CD8-positive, alpha-beta memory T cell (primary cell): Measurements from ENCODE around the gene MCF2L. TPM values are rescaled to one million over a fixed set of nuclear protein-coding genes. Genes with fewer than 3 reads are reported as not detected.

Experiments
- CTCF ChIA-PET: fragments of 350-600 bp; sonication (Branson Sonifier 250); formaldehyde crosslinking; loops from one replicate; lab custom pipeline; 2021; ENCODE audit warnings: antibody characterized with exemption; lab: Charles Lee
- POLR2A ChIA-PET: fragments of 350-600 bp; sonication (Branson Sonifier 250); formaldehyde crosslinking; loops from one replicate; lab custom pipeline; 2021; ENCODE audit warnings: antibody characterized with exemption; lab: Charles Lee
- DNase-seq, 5 donors: peaks; one replicate each; pipeline versions ENCODE4 v3.0.0 to v3.0.0-alpha.2; 2020 to 2022; ENCODE audit warnings: mixed read lengths in 1 of 5
- H3K27ac ChIP-seq: one replicate; pipeline ENCODE4 v1.7.0; 2013; ENCODE audit warnings: low read depth, mild to moderate bottlenecking, low read length, moderate library complexity
- H3K27me3 ChIP-seq: 2 replicates; pipeline ENCODE4 v1.7.0; 2013; ENCODE audit warnings: low read length, mild to moderate bottlenecking; ENCODE audit not compliant: insufficient read depth, poor library complexity, severe bottlenecking
- H3K36me3 ChIP-seq: 2 replicates; pipeline ENCODE4 v1.7.0; 2013; ENCODE audit warnings: mild to moderate bottlenecking, low read length, moderate library complexity; ENCODE audit not compliant: insufficient read depth
- H3K4me1 ChIP-seq: 2 replicates; pipeline ENCODE4 v1.7.0; 2013; ENCODE audit warnings: mild to moderate bottlenecking, low read length, moderate library complexity; ENCODE audit not compliant: insufficient read depth
- H3K4me3 ChIP-seq: 2 replicates; pipeline ENCODE4 v1.7.0; 2013; ENCODE audit warnings: mild to moderate bottlenecking, low read length
- H3K9me3 ChIP-seq: 2 replicates; pipeline ENCODE4 v1.7.0; 2013; ENCODE audit warnings: mild to moderate bottlenecking, low read length
- H3K27ac Mint-ChIP-seq, 8 donors: one replicate each; pipeline ENCODE4 v1.8.0; 2020 to 2021; ENCODE audit warnings: mixed read lengths in 8 of 8, mild to moderate bottlenecking in 6 of 8, inconsistent platforms in 3 of 8, moderate library complexity in 3 of 8
- H3K27me3 Mint-ChIP-seq, 2 donors: one replicate each; pipeline ENCODE4 v1.8.0; 2020 to 2021; ENCODE audit warnings: mixed read lengths in 2 of 2, mild to moderate bottlenecking in 1 of 2, moderate library complexity in 1 of 2
- H3K36me3 Mint-ChIP-seq, 3 donors: one replicate each; pipeline ENCODE4 v1.8.0; 2020 to 2021; ENCODE audit warnings: mixed read lengths in 3 of 3, inconsistent platforms in 1 of 3, mild to moderate bottlenecking in 1 of 3
- H3K4me1 Mint-ChIP-seq, 3 donors: one replicate each; pipeline ENCODE4 v1.8.0; 2020 to 2021; ENCODE audit warnings: mixed read lengths in 3 of 3, inconsistent platforms in 1 of 3, mild to moderate bottlenecking in 1 of 3
- H3K4me3 Mint-ChIP-seq, 7 donors: one replicate each; pipeline ENCODE4 v1.8.0; 2020 to 2021; ENCODE audit warnings: mixed read lengths in 7 of 7, mild to moderate bottlenecking in 6 of 7, moderate library complexity in 4 of 7, inconsistent platforms in 2 of 7
- H3K9me3 Mint-ChIP-seq, 5 donors: one replicate each; pipeline ENCODE4 v1.8.0; 2020 to 2022; ENCODE audit warnings: mixed read lengths in 5 of 5, mild to moderate bottlenecking in 3 of 5, moderate library complexity in 2 of 5, inconsistent platforms in 1 of 5
- polyA plus RNA-seq: library from polyadenylated mRNA; unstranded; fragments of 300-500 nt; fragmentation: Illumina TruSeq; gene quantifications from one replicate; pipeline ENCODE4 v1.2.3, GENCODE V29; 2021
- total RNA-seq, 2 experiments: library from RNA; stranded (reverse); gene quantifications; one replicate each; pipeline ENCODE4 v1.2.3, GENCODE V29; 2021

Gene MCF2L
- total and polyA plus RNA-seq, 3 experiments from 2014 or later, result 2.5 to 9.6 (median 9.1) TPM

DNA sequence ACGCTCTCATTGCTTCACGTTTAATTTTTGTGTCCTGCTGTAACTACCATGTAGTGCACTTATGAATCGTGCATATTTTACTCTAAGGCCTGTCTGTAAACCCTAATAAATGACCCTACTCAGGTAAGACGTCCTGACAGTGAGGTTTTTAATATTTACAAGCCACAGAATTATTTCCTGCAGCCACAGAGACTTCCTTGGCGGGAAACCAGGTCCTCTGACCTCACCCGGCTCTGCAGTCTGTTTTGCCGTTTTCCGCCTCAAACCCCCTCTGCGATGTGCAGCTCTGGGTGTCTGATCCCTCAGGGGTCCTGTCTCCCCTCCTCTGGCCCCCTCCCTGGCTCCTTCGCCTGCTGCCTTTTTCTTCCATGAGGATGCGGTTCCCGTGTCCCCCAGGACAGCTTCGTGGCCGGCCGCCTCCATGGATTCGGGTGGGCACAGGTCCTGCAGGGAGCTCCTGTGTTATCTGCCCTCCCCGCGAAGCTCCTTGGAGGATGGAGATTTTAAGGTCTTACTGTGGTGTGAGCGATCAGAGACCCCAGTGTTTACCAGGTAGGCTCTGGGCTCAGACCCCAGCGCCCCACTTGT is 66.3 kb downstream of the MCF2L start:
- Mint-ChIP-seq H3K27ac (peak overlapping the region in 1 of 8 donors; percentile 63), H3K4me1 (peaks cover 0 to 2% (median 0%) of the 10 kb centered on the region in 3 donors), H3K4me3 (no peak overlapping the region), H3K36me3 (peaks cover 0 to 2% (median 0%) of the 10 kb centered on the region in 3 donors), H3K9me3 (no peaks in the 10 kb centered on the region), H3K27me3 (peaks cover 0 to 2% of the 10 kb centered on the region in 2 donors)
- Histone ChIP-seq H3K27ac (no peak overlapping the region), H3K4me3 (no peak overlapping the region), H3K9me3 (no peaks in the 10 kb centered on the region), H3K36me3 (no peaks in the 10 kb centered on the region), H3K4me1 (no peaks in the 10 kb centered on the region), H3K27me3 (no peaks in the 10 kb centered on the region)
- POLR2A ChIA-PET, result no interaction called here
- CTCF ChIA-PET, result no interaction called here
- no peak for DNase-seq

DNA sequence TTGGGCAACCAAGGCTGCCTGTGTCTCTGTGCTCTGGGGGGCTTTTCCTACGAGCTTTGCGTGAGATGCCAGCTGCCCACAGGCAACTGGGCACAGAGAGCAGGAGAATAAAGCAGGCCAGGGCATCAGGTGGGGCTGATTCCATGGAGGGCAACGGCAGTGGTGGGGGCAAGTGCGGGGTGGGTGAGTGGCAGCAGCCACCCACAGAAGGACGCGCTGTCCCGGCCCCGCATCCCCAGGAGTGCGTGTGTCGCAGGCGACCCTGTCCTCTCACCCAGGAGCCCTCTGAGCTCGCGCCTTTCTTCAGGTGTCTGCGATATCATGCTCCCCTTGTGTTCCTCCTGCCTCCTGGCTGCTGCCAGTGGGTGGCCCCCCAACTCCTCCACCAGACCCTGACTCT is 67.4 kb downstream of the MCF2L start:
- H3K36me3 ChIP-seq, result no peaks in the 10 kb centered on the region
- POLR2A ChIA-PET, result no interaction called here

DNA sequence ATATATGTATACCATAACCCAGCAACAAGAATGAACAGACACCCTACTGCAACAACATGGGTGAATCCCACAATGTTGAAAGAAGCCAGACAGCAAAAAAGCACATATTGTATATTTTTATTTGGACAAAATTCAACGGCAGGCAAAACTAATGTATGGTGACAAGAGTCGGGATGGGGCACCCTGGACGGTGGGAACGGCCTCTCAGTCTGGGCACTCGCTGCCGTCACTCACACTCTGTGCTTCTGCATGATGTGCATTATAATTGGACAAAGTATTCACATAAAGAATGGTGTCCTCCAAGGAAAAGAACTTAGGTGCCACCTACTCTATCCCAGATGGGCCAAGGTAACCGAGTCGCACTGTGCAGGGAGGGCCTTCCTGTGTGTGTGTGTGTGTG is 71.0 kb downstream of the MCF2L start:
- peak overlapping the region in 1 of 8 donors; percentile 36 for H3K27ac Mint-ChIP-seq
- H3K27me3 Mint-ChIP-seq, result no peaks in the 10 kb centered on the region
- peaks cover 0 to 5% (median 0%) of the 10 kb centered on the region in 3 donors for H3K4me1 Mint-ChIP-seq
- Histone ChIP-seq H3K4me3 (no peak overlapping the region), H3K36me3 (no peaks in the 10 kb centered on the region), H3K4me1 (no peaks in the 10 kb centered on the region), H3K27me3 (no peaks in the 10 kb centered on the region), H3K9me3 (no peaks in the 10 kb centered on the region), H3K27ac (no peak overlapping the region)
- CTCF ChIA-PET, result no interaction called here
- no peaks in the 10 kb centered on the region for H3K9me3 Mint-ChIP-seq
- POLR2A ChIA-PET, result no interaction called here
- H3K36me3 Mint-ChIP-seq, result peaks cover 0 to 5% (median 0%) of the 10 kb centered on the region in 3 donors
- no peak for DNase-seq
- no peak overlapping the region for H3K4me3 Mint-ChIP-seq

More for the DNA sequence above, 67.4 kb downstream of the MCF2L start:
- no peak for DNase-seq
- Histone ChIP-seq H3K27me3 (no peaks in the 10 kb centered on the region), H3K4me1 (no peaks in the 10 kb centered on the region), H3K9me3 (no peaks in the 10 kb centered on the region), H3K27ac (no peak overlapping the region), H3K4me3 (no peak overlapping the region)
- peaks cover 0 to 2% (median 0%) of the 10 kb centered on the region in 3 donors for H3K36me3 Mint-ChIP-seq
- no peaks in the 10 kb centered on the region for H3K27me3 Mint-ChIP-seq
- H3K4me3 Mint-ChIP-seq, result no peak overlapping the region
- no peaks in the 10 kb centered on the region for H3K9me3 Mint-ChIP-seq
- peaks cover 0 to under 1% (median 0%) of the 10 kb centered on the region in 3 donors for H3K4me1 Mint-ChIP-seq
- CTCF ChIA-PET, result no interaction called here
- no peak overlapping the region for H3K27ac Mint-ChIP-seq

- no peak overlapping the region for H3K27ac Mint-ChIP-seq
- Histone ChIP-seq H3K36me3 (no peaks in the 10 kb centered on the region), H3K4me1 (no peaks in the 10 kb centered on the region), H3K27ac (no peak overlapping the region), H3K9me3 (no peaks in the 10 kb centered on the region), H3K4me3 (no peak overlapping the region), H3K27me3 (no peaks in the 10 kb centered on the region)
- no peaks in the 10 kb centered on the region for H3K9me3 Mint-ChIP-seq
- ChIA-PET CTCF (interaction anchor here (1.8 kb wide), 1 partner anchor 11 kb away, joined by 4 read pairs; no protein-coding TSS in a partner anchor), POLR2A (no interaction called here)
- no peak for DNase-seq
- peaks cover 0 to 5% (median 0%) of the 10 kb centered on the region in 3 donors for H3K4me1 Mint-ChIP-seq
- H3K36me3 Mint-ChIP-seq, result peaks cover 0 to 11% (median 4%) of the 10 kb centered on the region in 3 donors
- no peaks in the 10 kb centered on the region for H3K27me3 Mint-ChIP-seq
- no peak overlapping the region for H3K4me3 Mint-ChIP-seq
Observed at GRCh38 chr13:113040597-113041292, 71.7 kb downstream of the MCF2L start.

- Mint-ChIP-seq H3K4me1 (peaks cover 0 to 5% (median 0%) of the 10 kb centered on the region in 3 donors), H3K27ac (no peak overlapping the region), H3K4me3 (no peak overlapping the region), H3K27me3 (no peaks in the 10 kb centered on the region), H3K36me3 (peaks cover 0 to 17% (median 5%) of the 10 kb centered on the region in 3 donors), H3K9me3 (no peaks in the 10 kb centered on the region)
- Histone ChIP-seq H3K4me3 (no peak overlapping the region), H3K36me3 (no peaks in the 10 kb centered on the region), H3K27me3 (no peaks in the 10 kb centered on the region), H3K27ac (no peak overlapping the region), H3K9me3 (no peaks in the 10 kb centered on the region), H3K4me1 (no peaks in the 10 kb centered on the region)
- DNase-seq, result no peak
- ChIA-PET CTCF (interaction anchor here (1.0 to 1.8 kb wide), 2 partner anchors 12 to 13 kb away, joined by 3 to 4 read pairs; no protein-coding TSS in a partner anchor), POLR2A (no interaction called here)
Observed at GRCh38 chr13:113041293-113041690, 72.3 kb downstream of the MCF2L start.

GRCh38 chr13:113041896-113042295 is 72.9 kb downstream of the MCF2L start:
- Mint-ChIP-seq H3K36me3 (peaks cover 5 to 23% (median 10%) of the 10 kb centered on the region in 3 donors), H3K27me3 (no peaks in the 10 kb centered on the region), H3K27ac (peak overlapping the region in 1 of 8 donors; percentile 29), H3K9me3 (no peaks in the 10 kb centered on the region), H3K4me1 (peaks cover 0 to 5% (median 0%) of the 10 kb centered on the region in 3 donors), H3K4me3 (no peak overlapping the region)
- Histone ChIP-seq H3K4me1 (no peaks in the 10 kb centered on the region), H3K4me3 (no peak overlapping the region), H3K27ac (no peak overlapping the region), H3K27me3 (no peaks in the 10 kb centered on the region), H3K36me3 (no peaks in the 10 kb centered on the region), H3K9me3 (no peaks in the 10 kb centered on the region)
- ChIA-PET CTCF (interaction anchor here (1.0 to 1.8 kb wide), 2 partner anchors 12 to 13 kb away, joined by 3 to 4 read pairs; no protein-coding TSS in a partner anchor), POLR2A (no interaction called here)
- DNase-seq, result no peak

DNA sequence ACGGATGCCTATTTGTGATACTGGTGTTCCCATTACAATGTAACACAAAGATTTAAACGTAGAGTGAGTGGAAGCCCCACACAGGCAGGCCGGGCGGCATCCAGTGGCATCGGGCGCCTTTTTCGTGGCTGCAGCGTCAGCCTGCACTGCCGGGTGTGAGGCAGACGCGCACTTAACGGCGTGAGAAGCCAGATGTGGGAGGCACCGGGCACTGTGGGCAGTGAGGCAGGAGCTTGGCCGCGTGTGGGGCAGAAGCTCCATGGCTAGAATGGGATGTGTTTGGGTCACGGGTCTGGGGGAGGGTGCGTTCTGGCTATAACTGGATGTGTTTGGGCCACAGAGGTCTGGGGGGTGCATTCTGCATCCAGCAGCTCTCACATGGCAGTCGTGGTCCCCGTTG is 73.4 kb downstream of the MCF2L start:
- Histone ChIP-seq H3K36me3 (no peaks in the 10 kb centered on the region), H3K4me3 (no peak overlapping the region), H3K4me1 (no peaks in the 10 kb centered on the region), H3K27me3 (no peaks in the 10 kb centered on the region), H3K27ac (no peak overlapping the region), H3K9me3 (no peaks in the 10 kb centered on the region)
- Mint-ChIP-seq H3K9me3 (no peaks in the 10 kb centered on the region), H3K36me3 (peaks cover 6 to 27% (median 14%) of the 10 kb centered on the region in 3 donors), H3K4me3 (no peak overlapping the region), H3K4me1 (peaks cover 0 to 5% (median 0%) of the 10 kb centered on the region in 3 donors), H3K27me3 (no peaks in the 10 kb centered on the region), H3K27ac (no peak overlapping the region)
- no peak for DNase-seq
- CTCF ChIA-PET, result interaction anchor here (1.0 kb wide), 1 partner anchor 12 kb away, joined by 3 read pairs; no protein-coding TSS in a partner anchor
- POLR2A ChIA-PET, result no interaction called here

GRCh38 chr13:113043001-113043630 is 74.1 kb downstream of the MCF2L start:
- no peak for DNase-seq
- ChIA-PET POLR2A (no interaction called here), CTCF (no interaction called here)
- Histone ChIP-seq H3K27ac (no peak overlapping the region), H3K4me3 (no peak overlapping the region), H3K36me3 (no peaks in the 10 kb centered on the region), H3K4me1 (no peaks in the 10 kb centered on the region), H3K9me3 (no peaks in the 10 kb centered on the region), H3K27me3 (no peaks in the 10 kb centered on the region)
- H3K9me3 Mint-ChIP-seq, result no peaks in the 10 kb centered on the region
- H3K36me3 Mint-ChIP-seq, result peaks cover 6 to 30% (median 14%) of the 10 kb centered on the region in 3 donors
- no peak overlapping the region for H3K4me3 Mint-ChIP-seq
- peak overlapping the region in 1 of 8 donors; percentile 38 for H3K27ac Mint-ChIP-seq
- no peaks in the 10 kb centered on the region for H3K27me3 Mint-ChIP-seq
- peaks cover 0 to 5% (median 0%) of the 10 kb centered on the region in 3 donors for H3K4me1 Mint-ChIP-seq
